ENCODE data around the gene GNAS. TPM values are rescaled to one million over a fixed set of nuclear protein-coding genes. Genes with fewer than 3 reads are reported as not detected.

The GNAS gene
- total RNA-seq, 4 donors from 2014 or later, result 334 to 533 (median 451) TPM

DNA sequence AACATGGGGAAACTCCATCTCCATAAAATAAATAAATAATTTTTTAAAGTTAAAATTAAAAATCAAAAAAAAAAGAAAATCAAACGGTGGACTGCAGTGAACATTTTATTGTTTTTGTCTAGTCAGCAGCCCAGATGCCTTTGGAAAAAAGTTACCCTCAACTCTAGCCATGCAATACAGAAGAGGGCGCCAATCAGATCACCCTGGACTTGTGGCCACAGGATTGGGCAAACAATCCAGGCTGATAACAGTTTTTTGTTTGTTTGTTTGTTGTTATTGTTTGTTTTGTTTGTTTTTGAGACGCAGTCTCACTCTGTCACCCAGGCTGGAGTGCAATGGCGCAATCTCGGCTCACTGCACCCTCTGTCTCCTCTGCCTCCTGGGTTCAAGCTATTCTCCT is 98.1 kb downstream of the GNAS start:
- no peak for DNase-seq (ENCODE audit: low spot score in 2 of 2)

DNA sequence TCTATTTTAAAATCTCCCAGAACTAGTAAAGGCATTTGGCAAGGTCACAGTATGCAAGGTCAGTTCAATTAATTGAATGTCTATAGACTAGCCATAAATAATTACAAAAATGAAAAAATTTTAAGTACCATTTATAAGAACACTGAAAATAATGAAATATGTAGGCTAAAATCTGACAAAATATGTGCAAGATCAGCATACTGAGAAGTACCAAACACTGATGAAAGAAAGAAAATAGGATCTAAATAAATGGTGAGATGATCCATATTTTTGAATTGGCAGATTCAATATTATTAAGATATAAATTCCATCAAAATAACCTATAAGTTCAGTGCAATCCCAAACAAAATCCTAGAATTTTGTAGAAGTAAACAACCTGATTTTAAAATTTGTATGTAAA is 100.5 kb downstream of the GNAS start:
- no peak overlapping the region for H3K27ac ChIP-seq
- no peak overlapping the region for H3K4me3 ChIP-seq
- no peak for DNase-seq (ENCODE audit: low spot score in 2 of 2)
- H3K9me3 ChIP-seq, result no peaks in the 10 kb centered on the region
- H3K4me1 ChIP-seq, result no peaks in the 10 kb centered on the region
- no peaks in the 10 kb centered on the region for H3K36me3 ChIP-seq
- no peaks in the 10 kb centered on the region for H3K27me3 ChIP-seq
- TF ChIP-seq POLR2A (IDR thresholded peaks at IDR 0.05) (no peak), EP300 (IDR thresholded peaks at IDR 0.05) (no peak), POLR2AphosphoS5 (IDR thresholded peaks at IDR 0.05) (no peak)
- TF ChIP-seq, protein P1, sequence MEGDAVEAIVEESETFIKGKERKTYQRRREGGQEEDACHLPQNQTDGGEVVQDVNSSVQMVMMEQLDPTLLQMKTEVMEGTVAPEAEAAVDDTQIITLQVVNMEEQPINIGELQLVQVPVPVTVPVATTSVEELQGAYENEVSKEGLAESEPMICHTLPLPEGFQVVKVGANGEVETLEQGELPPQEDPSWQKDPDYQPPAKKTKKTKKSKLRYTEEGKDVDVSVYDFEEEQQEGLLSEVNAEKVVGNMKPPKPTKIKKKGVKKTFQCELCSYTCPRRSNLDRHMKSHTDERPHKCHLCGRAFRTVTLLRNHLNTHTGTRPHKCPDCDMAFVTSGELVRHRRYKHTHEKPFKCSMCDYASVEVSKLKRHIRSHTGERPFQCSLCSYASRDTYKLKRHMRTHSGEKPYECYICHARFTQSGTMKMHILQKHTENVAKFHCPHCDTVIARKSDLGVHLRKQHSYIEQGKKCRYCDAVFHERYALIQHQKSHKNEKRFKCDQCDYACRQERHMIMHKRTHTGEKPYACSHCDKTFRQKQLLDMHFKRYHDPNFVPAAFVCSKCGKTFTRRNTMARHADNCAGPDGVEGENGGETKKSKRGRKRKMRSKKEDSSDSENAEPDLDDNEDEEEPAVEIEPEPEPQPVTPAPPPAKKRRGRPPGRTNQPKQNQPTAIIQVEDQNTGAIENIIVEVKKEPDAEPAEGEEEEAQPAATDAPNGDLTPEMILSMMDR (IDR thresholded peaks at IDR 0.05), result no peak

More for the DNA sequence above, 98.1 kb downstream of the GNAS start:
- H3K9me3 ChIP-seq, result no peaks in the 10 kb centered on the region
- no peak overlapping the region for H3K4me3 ChIP-seq
- no peaks in the 10 kb centered on the region for H3K27me3 ChIP-seq
- TF ChIP-seq POLR2A (IDR thresholded peaks at IDR 0.05), result no peak
- no peak for TF ChIP-seq EP300 (IDR thresholded peaks at IDR 0.05)
- no peak for TF ChIP-seq POLR2AphosphoS5 (IDR thresholded peaks at IDR 0.05)
- TF ChIP-seq, protein P1 (IDR thresholded peaks at IDR 0.05), result no peak
- WGBS, result 86% methylated on average over 5 of the region's 5 CpGs
- H3K27ac ChIP-seq, result no peak overlapping the region
- no peaks in the 10 kb centered on the region for H3K36me3 ChIP-seq
- H3K4me1 ChIP-seq, result no peaks in the 10 kb centered on the region

DNA sequence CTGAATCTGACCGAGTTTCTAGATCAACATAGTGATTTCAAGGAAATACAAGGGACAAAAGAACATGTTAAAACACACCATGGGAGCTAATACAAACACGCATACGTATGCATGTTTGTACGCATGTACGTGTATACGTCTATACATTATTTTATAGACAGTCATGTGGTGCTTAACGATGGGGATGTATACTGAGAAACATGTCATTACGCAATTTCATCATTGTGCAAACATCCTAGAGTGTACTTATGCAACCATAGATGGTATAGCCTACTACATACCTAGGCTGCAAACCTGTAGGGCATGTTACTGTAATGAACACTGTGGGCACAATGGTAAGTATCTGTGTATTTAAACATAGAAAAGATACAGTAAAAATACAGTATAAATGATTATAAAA is 103.6 kb downstream of the GNAS start:
- no peak for DNase-seq (ENCODE audit: low spot score in 2 of 2)
- Histone ChIP-seq H3K4me3 (no peak overlapping the region), H3K4me1 (no peaks in the 10 kb centered on the region), H3K9me3 (no peaks in the 10 kb centered on the region), H3K27me3 (no peaks in the 10 kb centered on the region), H3K27ac (no peak overlapping the region), H3K36me3 (no peaks in the 10 kb centered on the region)
- 85% methylated on average over 8 of the region's 8 CpGs for WGBS
- TF ChIP-seq POLR2A (IDR thresholded peaks at IDR 0.05), result no peak
- TF ChIP-seq, protein P1 (IDR thresholded peaks at IDR 0.05), result no peak
- TF ChIP-seq POLR2AphosphoS5 (IDR thresholded peaks at IDR 0.05), result no peak
- TF ChIP-seq EP300 (IDR thresholded peaks at IDR 0.05), result no peak

DNA sequence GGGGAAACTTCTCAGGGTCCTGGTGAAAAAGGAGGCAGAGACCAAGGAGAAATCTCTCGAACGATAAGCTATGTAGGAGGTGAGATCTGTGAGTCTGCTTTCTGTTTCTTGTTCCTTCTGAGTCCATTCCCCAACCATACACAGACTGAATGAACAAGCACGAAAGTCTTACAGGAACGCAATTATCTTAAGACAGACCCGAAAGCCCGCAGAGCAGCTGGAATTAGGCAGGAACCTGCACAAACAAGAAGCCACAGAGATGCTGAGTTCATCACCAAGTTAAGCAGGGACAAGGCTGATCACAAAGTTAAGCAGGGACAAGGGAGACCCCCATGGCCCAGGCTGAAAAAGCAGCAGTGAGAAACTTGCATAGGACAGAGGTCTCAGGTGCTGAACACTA is 107.1 kb downstream of the GNAS start:
- Histone ChIP-seq H3K27ac (no peak overlapping the region), H3K9me3 (no peaks in the 10 kb centered on the region), H3K36me3 (no peaks in the 10 kb centered on the region), H3K27me3 (peaks cover 3% of the 10 kb centered on the region), H3K4me1 (no peaks in the 10 kb centered on the region), H3K4me3 (no peak overlapping the region)
- TF ChIP-seq POLR2AphosphoS5 (IDR thresholded peaks at IDR 0.05), result no peak
- no peak for TF ChIP-seq EP300 (IDR thresholded peaks at IDR 0.05)
- no peak for TF ChIP-seq POLR2A (IDR thresholded peaks at IDR 0.05)
- TF ChIP-seq, protein P1 (IDR thresholded peaks at IDR 0.05), result no peak
- WGBS, result 75% methylated on average over 6 of the region's 6 CpGs
- DNase-seq (ENCODE audit: low spot score in 2 of 2), result no peak

Other genes with a start within 250 kb of the GNAS start
- 100 to 1,000 TPM in 1 of 4 donors, 10 to 100 TPM in 3; 35.6 to 138 (median 50.9) TPM for gene STX16, start 201.4 kb upstream of the GNAS start, total RNA-seq
- gene NPEPL1, start 159.9 kb upstream of the GNAS start, total RNA-seq, result 10 to 100 TPM; 21.0 to 69.2 (median 42.0) TPM
- gene GNAS-AS1, start 1.8 kb upstream of the GNAS start, total RNA-seq, result not detected
- gene NELFCD, start 128.5 kb downstream of the GNAS start, total RNA-seq, result 10 to 100 TPM; 45.9 to 90.0 (median 63.4) TPM
- gene CTSZ, start 154.5 kb downstream of the GNAS start, total RNA-seq, result 10 to 100 TPM; 25.6 to 38.7 (median 34.7) TPM
- gene TUBB1, start 166.7 kb downstream of the GNAS start, total RNA-seq, result under 1 TPM in 1 of 4 donors, not detected in 3; 0.17 TPM
- gene ATP5F1E, start 179.6 kb downstream of the GNAS start, total RNA-seq, result 10 to 100 TPM; 16.1 to 26.8 (median 19.5) TPM
- 10 to 100 TPM; 25.4 to 42.2 (median 32.8) TPM for gene PRELID3B, start 190.1 kb downstream of the GNAS start, total RNA-seq

Data from suprapubic skin (tissue), 4 donors.